HUDEP-2 (cell line): ENCODE results near the gene FAM107B.

ENCODE experiments used
- DNase-seq, 76 experiments: peaks; one replicate each; lab custom pipeline; 2025; ENCODE audit not compliant: unreplicated experiment in 76 of 76; lab: John Stamatoyannopoulos, UW

FAM107B gene

DNA sequence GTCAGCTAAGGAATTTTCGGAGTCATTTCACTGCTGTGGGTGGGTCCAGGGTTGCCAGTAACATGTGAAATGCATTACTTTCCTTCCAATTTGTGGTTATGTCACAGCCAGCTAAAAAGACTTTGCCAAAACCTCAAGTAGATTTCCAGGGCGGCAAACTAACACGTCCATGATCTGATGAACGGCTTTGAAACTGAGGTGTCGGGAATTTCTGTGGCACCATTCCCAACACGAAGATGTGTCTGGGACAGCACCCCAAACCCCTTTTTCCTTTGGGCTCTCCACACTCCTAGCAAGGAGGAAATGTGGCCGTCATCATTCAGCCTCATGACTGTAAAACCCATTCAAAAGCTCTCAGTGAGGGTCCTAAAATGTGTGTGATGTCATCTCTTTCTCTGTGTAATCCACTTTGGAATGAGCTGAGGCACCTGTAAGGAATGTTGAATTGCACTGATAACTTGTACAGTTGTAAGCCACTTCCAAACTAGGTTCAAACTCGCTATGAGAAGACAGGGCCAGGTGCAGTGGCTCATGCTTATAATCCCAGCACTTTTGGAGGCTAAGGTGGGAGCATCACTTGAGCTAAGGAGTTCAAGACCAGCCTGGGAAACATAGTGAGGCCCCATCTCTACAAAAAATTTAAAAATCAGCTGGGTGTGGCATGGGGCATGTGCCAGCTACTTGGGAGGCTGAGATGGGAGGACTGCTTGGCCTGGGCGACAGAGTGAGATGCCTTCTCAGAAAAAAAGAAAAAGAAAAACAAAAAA is 297.9 kb downstream of the FAM107B start:
- no peak for DNase-seq

DNA sequence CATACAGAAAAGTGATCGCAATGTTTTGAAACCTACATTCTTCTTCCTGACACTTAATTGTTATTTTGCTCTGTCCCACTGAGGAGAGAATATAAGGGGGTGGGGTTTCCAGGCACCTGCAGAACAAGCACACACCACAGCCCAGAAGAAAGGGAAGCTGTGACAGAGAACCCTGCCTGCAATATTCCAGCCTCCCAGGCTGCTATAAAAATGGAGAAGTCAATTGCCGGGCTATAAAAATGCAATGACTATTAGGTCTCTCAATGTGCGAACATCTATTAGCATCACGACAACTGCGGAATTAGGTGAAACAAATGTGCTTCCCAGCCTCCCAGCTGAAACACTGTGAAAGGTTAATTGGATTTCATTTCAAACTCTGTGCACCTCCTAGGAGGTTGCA is 298.7 kb downstream of the FAM107B start:
- no peak for DNase-seq

DNA sequence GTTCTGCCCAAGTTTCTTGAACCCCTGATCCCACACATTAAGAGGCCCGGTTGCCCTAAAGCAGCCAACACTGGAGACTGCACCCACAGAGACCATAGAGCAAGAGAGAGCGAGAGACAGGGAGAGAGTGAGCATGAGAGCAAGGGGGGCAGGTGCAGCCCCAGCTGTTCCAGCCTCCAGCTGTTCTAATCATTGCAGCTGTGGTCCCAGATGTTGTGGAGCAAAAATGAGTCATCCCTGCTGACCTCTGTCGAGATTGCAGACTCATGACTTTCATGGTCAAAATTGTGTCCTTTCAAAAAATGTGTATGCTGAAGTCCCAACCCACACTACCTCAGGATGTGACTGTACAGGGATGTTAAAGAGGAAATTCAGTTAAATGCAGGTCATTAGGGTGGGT is 300.0 kb downstream of the FAM107B start:
- no peak for DNase-seq

DNA sequence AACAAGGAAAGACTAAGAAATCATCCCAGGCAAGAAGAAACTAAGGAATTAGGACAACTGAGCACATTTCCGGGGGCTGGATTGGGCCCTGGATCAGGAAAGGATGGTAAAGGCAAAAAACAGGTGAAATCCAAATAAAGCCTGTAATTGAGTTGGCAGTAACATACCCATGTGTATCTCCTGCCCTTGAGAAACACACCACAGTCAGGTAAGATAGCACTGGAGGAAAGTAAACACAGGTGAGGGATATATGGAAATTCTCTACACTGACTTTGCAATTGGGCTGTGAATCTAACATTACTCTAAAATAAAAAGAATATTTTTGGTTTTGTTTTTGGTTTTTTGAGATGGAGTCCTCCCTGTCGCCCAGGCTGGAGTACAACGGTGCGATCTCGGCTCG is 303.8 kb downstream of the FAM107B start:
- no peak for DNase-seq

DNA sequence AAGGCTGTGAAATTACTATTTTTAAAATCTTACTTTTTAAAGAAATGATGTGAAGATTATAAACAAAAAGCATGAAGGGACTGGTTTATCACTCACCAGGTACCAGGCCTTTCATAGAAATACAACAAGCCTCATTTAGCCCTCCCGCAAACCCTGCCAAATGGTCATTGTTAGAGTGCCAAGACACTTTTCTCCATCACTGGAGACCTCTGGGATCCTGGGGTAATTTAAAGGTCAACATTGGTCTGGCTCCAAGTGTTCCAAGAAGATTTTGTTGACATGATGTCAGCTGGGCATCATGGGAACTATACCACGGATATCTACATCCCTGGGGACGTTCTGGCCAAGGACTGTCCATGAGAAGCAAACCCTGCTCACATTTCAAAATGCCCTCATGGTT is 306.0 kb downstream of the FAM107B start:
- DNase-seq: no peak
